HG02840 (cell line): ENCODE data around the gene PPARGC1A.

Source experiments
- ATAC-seq: cut with Tn5 transposase; IDR thresholded peaks from one replicate; pipeline ENCODE4 v1.9.1; 2021; ENCODE audit warnings: mild to moderate bottlenecking, moderate library complexity, moderate number of reproducible peaks; ENCODE audit not compliant: unreplicated experiment, low FRiP score

Gene PPARGC1A

DNA sequence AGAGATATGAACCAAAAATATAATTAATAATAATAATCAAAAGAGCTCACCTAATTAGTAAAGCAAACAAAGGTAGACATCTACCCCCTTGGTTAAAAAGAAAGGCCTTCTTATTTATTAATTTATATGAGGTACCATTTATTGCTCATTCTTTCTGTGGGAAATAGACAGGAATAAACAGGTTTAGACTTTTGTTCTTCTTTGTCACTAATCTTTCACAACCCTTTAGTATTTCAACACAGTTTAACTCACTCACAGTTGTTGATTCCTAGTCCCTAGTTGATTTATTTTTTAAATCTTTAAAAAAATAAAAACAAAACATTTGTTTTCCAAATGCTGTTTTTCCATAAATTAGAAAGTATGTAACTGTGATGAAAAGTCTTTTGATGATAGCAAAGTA is 5.6 kb downstream of the PPARGC1A start:
- no peak for ATAC-seq

DNA sequence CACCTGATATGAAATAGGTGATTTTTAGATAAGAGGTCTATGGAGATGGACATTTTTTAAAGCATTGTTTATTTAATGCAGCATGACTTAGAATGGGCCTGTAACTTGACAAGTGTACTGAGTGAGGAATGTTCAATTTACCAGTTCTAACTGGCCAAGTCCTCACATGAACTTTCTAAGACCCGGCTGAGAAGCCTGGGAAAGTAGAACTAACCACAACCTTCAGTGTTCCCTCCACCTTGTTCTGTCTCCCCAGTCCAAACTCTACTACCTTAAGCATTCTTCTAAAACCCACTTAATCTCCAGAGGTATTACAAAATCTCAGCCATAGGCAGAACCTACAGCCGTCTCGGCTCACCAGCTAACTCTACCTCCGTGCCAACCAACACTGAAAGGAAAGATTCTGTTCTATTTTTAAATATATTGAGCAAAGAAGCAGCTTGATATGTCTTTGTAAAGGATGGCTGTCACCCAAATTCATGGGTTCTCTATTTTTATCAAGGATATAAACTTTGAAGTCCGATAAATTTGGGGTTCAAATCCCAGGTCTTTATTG is 6.8 kb downstream of the PPARGC1A start:
- ATAC-seq, result no peak

DNA sequence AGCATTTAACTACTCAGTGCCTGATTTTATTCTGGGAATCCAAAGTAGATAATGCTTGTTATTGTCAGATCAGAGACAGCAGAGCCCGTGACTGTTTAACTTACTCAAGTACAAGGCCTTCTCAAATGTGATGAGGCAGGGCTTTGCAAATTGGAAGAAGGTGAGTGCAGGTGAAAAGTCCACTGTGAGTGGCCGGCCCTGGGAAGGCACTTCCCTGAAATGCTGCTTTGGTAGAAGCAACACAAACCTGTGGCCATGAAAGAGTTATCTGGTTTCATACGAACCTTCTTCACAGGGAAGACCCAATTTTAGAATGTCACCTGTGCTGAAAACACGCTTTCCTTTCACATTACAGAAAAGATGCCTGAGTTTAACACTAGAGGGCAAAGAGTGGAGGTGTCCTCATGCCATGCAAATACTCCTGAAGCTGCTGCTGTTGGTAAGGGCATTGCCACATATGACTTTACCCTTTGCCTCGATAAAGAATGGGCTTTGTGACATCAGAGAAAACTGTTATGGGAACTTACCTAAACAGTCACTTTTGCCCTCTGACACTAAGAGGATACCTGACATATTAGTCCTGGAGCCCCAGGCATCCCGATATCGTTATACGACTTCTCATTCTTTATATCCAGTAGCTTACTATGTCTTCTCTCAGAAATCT is 8.0 kb downstream of the PPARGC1A start:
- ATAC-seq, result no peak

DNA sequence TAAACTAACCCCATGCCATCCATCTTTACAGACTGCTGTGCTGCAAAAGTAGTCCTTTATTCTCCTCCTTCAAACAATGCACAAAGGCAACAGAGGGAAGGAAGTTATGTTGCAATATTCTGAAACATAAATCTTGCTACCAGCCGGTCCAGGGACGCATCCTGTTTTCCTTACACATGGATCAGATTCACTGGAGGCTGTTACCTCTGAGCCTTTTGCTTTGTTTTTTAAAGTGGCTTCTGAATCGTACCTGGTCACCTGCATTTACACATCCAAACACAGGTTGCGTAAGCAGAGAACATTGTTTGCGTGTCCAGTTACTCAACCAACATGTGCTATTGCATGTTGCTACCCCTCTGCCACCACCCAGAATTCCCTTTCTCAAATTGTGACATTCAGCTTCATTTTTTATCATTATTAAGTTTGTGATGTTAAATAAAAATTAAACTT is 8.8 kb downstream of the PPARGC1A start:
- ATAC-seq, result no peak

DNA sequence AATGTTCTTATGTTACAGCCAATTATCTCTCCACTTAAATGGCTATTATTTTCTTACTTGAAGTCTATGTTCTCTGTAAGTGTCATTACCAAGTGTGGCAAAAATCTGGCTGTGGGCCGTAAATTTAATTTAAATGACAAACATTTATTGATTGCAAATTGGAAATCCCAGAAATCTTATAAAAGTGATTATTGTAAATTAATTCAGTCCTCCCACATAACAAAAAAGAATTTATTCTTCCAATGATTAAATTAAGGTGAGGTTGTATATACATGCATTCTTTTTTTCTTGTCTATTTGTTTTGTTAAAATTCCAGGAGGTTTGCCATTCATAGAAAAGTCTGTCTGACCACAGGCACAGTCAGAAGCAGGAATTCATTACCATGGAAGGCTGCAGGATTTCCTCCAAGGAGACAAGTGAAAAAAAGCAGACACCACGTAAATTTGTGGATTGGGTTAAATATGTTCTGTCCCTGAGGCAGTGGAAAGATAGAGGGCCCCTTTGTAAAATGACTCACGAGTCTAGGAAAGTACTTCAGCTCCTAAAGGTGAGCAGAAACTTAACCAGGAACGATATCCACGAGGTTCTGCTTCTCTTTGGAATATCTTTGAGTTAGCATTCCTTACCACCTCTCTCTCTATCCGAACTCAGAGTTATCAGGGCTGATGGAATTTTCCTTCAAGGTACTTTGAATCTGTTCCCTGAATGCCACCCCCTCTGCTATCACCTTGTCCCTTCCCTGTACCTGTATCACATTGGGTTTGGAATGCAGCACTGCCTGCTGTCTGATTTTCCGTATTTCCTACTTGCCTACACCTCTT is 10.7 kb downstream of the PPARGC1A start:
- no peak for ATAC-seq

DNA sequence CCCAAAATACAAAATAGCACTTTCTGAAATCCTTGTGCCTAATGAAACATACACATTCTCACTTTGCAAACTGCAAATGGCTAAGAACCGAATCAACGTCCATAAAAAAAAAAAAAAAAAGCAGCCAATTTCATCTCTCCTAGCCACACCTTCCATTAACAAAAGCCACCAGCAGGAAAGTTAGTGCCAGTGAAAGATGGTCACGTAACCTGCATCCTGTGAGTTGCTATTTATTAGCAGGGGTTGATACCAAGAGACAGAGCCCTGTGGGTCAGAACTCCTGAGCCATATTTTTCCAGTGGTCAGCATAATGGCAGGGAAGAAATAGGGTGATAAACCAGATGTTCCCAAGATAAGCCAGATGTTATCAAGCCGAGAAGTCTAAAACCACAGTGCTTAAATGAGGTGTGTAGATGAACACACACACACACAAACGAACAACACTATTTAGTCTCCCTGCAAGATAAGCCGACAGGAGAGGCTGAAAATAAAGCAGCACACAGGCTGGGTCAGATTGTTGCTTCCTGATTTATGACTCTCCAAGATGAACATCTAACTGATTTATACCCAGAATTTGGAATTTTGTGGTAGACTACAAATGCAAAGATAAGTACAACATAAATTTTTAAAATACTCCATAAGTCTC is 11.5 kb downstream of the PPARGC1A start:
- no peak for ATAC-seq

DNA sequence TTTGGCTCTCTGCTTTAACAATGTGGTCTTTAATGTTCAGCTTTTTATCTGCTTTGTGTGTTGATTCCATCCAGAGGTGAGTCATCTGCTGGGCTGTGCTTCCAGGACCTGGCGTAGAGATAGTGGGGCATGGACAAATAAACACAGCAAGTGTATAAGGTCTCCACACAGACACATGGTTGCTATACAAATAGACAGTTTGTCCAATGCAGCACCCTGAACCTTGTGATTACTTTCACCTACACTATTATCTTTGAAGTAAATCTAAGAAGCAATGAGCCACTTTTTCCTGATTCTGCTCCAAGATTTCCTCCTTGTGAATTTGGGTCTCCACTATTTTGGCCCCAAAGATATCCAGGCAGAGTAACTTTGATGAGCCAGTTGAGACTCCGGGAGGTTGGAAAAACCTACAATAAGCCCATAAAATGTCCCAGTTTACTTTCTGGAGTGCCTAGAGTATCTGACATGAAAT is 12.1 kb downstream of the PPARGC1A start:
- no peak for ATAC-seq

DNA sequence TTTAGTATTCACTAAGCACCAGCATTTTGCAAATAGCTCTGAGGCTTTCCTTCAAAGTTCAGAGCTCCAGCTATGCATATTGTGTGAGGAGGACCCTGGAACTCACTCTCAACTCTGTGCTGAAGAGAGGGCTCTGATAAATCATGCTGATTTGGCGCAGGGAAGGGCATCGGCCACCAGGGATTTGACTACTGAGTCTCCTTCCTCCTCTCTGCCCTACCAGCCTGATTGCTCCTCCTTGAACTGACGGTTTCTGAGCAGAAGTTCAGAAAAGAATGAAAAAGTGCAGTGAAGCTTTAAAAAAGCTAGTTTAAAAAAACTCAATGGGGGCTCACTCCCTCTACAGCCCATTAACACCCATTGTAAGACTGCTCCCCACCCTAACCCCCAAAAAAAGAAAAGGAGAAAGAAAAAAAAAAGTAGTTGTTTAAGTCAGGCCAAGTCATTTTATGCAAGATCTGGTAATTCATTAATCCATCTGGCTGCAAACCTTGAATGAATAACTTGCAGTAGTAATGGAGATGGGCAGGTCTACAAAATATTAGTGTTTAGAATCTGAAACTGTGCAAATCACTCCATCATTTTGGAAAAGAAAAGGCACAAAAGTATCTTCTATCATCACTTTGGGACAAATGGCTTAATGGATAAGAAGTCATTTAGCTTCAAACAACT is 13.3 kb downstream of the PPARGC1A start:
- no peak for ATAC-seq

DNA sequence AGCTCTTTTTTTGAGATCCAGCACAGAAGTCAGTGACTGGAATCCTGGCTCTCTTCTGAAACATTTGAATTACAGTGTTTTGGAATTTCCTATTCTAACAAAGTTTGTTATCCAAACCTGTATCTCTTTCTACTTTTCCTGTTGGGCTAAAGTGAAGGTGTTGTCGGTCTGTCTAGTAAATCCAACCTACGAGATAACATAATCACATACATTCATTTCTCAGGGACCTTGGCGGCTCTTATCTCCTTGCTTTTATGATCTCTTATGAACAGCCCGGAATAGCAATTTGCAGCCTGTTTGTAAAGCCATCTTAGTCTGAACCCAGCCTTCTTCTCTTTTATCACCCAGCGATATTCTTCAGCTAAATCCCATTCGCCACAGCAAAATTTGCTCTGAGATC is 14.5 kb downstream of the PPARGC1A start:
- ATAC-seq, result no peak

DNA sequence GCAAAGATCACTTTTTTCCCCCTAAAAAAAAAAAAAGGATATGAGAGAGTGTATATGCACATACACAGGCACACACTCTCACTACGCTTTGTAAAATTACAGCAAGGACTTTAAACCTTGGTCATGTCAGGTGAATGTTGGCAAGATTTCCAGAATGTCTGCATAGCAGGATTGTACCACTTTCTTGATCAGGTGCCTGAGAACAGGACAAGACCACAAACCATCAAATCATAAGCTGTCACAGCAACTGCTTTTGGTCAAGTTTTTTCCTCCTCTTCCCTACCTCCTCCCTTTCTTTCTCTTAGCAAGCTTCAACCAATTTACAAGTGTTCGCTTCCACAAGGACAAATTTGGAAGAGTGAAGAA is 15.3 kb downstream of the PPARGC1A start:
- no peak for ATAC-seq

DNA sequence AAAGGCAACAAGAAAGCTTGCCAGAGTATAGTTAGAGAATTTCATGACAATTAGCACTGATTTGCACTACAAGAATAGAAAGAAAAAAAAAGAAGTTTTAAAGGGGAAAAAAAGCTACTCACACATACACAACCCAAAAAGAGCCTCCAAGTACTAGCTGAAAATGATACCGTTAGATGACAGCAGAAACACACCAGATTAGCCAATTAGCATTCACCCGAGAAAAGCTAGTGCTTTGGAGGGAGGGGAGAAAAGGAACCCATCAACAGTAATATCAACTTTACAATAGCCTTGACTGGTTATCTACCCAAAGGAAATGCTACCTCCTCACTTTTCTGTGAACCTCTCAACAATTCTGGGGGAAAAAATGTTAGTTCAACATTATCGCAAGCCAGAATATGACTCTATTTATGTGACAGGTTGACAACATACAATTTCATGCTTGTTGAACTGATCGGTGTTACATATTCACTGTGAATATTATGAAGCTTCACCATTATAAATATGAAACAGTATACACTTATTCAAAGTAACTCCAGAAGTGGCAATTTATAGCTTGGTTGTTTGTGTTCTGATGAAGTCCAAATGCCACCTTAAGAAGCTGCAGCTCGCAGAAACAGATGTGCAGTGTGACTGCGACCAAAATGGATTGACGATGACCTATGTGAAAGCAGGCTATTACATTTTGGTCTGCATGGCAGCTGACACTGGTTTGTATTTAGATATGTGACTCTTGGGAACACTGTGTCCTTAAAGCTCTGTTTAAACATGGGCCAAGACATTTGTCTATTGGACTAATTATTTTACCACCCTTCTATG is 15.9 kb downstream of the PPARGC1A start:
- no peak for ATAC-seq

DNA sequence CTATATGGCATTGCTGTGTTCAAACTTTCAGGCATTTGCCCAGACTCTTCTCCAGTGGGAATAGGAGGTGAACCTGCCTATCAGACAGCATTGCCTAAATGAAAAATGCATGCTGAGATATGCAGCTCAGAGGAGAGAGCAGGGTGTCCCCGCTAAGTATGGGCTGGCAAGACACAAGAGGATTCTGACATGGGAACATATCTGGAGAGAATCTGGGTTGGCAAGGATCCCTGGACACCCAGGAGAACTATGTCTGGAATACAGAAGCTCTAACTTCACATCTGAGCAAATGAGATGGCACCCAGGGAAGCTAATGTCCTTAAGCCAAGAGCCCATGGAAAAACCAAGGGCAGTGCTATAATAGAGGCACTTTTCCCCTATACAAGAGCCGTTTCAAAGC is 18.4 kb downstream of the PPARGC1A start:
- ATAC-seq, result no peak

DNA sequence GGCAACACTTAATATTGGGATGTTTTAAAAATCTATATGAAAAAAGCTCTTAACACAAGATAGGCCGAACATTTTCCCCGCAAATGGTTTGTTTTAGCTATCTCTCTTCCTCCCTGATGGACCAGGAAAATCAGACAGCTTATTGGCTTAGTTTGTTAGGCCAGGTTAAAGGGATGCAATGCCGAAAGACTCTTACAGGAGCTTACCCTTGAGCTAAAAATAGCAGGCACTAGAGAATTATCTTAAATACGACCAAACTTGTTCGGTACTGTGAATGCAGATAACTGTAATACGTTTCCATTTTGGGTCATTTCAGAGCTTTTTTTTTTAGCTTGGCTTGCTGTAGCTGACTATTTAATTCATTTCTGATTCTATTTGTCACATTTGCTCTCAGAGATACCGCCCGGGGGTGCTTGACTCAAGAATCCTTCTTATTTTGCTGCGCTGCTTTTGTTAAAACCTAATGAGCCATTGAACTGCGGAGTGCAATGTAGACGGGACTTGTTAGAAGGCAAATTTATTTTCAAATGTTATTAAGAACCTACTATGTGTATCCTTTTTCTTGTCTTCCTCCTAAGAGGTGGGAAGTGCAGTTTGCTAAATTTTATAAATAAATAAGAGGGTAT is 23.3 kb downstream of the PPARGC1A start:
- no peak for ATAC-seq

DNA sequence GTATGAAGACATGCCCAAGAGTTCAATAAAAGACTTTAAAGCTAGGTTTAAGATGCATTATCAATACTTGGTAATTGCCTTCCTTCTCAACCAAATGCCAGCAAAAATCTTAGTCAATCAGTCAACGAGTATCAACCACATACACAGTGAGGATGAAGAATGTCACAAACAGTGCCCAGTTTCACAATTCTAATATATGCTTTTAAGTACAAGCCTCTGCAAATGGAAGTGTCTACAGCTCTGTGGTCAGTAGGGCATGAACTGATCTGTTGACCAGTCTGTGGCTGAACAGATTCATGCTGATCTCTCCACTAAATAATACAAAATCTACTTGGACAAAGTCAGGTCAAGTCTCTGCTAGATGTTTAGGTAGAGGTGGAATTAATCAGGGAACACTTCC is 27.9 kb downstream of the PPARGC1A start:
- no peak for ATAC-seq

DNA sequence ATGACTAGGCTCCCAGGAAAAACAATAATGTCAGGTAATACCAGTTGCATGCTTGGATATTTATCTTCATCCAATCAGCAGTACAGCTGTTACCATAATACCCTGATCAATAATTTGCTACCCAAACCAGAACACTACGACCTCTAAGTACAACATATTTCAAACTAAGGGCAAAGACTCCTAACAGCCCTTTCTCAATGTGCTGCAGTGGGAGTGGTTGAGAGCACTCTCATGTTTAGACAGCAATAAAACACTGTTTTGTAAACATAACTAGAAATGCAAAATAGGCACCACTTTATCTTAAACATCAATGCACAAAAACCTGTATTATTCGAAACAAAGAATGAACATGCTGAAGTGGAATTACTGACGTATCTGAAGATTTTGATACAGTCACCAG is 28.9 kb downstream of the PPARGC1A start:
- ATAC-seq, result no peak

DNA sequence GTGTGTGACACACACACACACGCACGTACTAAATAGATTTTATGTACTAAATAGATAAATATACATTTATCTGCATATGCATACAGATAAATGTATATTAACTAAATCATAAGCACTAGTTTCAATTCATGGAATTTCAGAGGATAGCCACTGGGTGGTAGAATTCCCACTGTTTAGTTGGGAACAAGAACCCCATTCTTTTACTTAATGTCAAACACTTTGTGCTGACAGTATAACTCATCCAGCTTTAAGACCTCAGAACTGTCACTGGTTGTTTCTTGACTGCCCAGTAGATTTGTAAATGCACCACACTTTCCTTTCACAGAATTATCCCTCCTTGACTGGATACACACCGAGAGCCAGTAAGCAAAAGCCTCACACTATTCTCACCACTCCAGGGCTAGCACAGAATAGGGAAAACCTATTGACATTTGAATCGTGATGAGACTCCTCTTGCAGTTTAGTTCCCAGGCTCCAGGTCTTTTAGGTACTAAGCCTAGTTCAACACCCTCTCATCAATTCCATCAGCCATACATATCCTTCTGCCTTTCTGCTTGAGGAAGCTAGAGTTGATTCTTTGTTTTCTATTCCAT is 32.4 kb downstream of the PPARGC1A start:
- ATAC-seq, result no peak

DNA sequence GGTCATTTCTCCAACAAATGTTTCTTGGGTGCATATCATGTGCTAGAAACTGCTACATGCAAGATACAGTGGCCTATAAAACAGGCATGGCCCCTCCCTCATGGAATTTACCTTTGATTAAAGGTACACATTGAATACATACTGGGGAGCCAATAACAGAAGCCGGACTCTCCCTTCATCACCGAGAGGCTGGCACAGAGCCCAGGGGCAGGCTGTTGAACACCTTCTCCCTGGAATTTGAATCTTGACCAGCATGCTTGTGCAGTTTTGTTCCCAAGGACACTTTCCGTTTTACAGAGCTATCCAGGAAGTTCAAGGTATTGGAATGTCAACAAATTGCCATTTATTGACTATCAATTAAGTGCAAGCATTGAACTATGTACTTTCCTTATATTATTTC is 33.2 kb downstream of the PPARGC1A start:
- ATAC-seq, result no peak

DNA sequence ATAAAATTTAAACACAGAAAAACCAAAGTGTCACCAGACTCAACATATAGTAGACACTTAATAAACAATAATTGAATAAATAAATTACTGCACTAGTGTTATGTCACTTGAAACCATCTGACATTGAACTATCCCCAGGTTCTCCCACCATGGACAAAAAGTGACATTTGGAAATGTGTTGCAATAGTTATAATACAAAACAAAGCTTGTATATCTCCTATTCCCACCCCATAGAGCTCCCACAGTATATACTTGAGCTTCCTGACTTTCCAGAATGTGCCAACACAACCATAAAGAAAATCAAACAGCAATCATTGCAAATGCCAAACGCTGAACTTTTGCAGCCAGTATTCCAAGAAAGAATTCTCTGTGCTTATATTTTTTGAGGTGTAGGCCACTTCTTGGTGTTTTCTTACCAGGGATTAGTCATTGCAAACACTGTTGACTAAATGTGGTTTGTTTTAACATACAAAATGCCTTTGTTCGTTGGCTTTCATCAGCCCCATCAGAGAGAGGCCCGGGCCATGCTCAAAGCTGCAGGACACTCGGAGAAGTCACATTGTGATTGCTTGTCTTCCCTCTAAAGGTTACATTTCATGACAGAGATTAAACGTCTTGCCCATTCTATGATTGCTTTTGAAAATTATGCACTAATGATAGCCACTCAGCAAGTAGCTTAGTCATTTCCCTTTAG is 33.8 kb downstream of the PPARGC1A start:
- no peak for ATAC-seq
